Thyroid gland (tissue), 4 donors: ENCODE measurements around the gene TMED7.

Source experiments
- POLR2A ChIP-seq, 2 donors: fragments of 450-650 bp; IDR thresholded peaks; one replicate each; pipeline ENCODE4 v1.6.1; 2017; ENCODE audit warnings: antibody characterized with exemption in 2 of 2, mild to moderate bottlenecking in 2 of 2, moderate library complexity in 1 of 2
- TF ChIP-seq, protein P1 (sequence below), 6 experiments: fragments of 200-600 bp in 3 of 6; fragments of 450-650 bp in 3 of 6; sonication (generic) in 3 of 6; IDR thresholded peaks; one replicate each; pipeline ENCODE4 v1.5.1; 2016 to 2019; ENCODE audit warnings: antibody characterized with exemption in 6 of 6, mild to moderate bottlenecking in 2 of 6, inconsistent platforms in 1 of 6, moderate library complexity in 1 of 6

DNA sequence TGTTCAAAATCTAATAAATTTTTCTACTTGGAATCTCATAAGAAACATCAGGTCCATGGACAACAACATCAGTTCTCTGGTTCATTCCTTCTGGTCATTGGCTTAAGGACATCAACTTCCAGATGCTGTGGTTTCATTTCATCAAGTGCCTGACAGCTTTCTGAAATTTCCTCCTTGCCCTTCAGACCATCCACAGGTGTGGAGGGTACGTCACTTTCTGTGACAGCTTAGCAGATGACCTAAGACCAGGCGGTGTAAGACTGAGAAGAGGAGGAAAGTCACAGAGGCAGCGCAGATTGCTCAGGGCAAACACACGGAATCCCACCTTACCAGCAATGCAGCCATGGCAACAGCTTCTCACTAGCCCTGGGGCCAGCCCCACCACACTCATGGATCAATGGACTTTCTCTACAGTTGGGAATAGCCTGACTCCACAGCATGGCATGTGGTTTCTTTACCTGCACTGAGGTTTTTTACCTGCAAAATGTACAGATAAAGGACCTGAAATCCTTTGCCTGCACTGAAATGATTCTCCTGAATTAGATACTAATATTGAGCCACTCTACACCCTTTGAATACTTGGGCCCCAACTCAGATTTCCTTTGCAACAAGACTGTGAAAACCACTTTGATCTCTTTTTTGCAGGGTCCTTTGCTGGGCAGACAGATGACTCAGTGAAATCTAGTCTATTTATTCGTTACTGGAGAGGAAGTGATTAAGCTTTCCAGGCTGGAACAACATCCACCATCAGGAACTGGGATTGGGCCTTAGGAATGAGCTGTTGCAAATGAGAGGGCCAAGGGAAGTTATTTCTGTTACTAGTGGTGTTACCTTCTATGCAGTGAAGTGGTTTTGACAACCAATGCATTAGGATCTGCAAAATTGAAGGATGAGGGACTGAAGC is 50.4 kb downstream of the TMED7 start:
- TF ChIP-seq, protein P1, sequence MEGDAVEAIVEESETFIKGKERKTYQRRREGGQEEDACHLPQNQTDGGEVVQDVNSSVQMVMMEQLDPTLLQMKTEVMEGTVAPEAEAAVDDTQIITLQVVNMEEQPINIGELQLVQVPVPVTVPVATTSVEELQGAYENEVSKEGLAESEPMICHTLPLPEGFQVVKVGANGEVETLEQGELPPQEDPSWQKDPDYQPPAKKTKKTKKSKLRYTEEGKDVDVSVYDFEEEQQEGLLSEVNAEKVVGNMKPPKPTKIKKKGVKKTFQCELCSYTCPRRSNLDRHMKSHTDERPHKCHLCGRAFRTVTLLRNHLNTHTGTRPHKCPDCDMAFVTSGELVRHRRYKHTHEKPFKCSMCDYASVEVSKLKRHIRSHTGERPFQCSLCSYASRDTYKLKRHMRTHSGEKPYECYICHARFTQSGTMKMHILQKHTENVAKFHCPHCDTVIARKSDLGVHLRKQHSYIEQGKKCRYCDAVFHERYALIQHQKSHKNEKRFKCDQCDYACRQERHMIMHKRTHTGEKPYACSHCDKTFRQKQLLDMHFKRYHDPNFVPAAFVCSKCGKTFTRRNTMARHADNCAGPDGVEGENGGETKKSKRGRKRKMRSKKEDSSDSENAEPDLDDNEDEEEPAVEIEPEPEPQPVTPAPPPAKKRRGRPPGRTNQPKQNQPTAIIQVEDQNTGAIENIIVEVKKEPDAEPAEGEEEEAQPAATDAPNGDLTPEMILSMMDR (IDR thresholded peaks at IDR 0.05): no peak
- no peak for TF ChIP-seq POLR2A (IDR thresholded peaks at IDR 0.05)
